ENCODE results near the gene LPP. TPM values are rescaled to one million over a fixed set of nuclear protein-coding genes. Genes with fewer than 3 reads are reported as not detected.
A peak's percentile ranks its signal among the peaks of the same experiment; 100 is the strongest.

Gene LPP
- total and polyA plus RNA-seq, 5 donors, result 14.5 to 205 (median 159) TPM

- 22% methylated on average over 1 of the region's 1 CpG for WGBS
- H3K27me3 ChIP-seq (ENCODE audit: control insufficient read depth, insufficient read depth), result no peaks in the 10 kb centered on the region
- intact Hi-C loops (cut with DNase I), result no loop called here
- DNase-seq (no peak), ATAC-seq (no peak)
- H3K4me3 ChIP-seq (ENCODE audit: low read length), result no peak overlapping the region
- H3K4me1 ChIP-seq (ENCODE audit: control insufficient read depth, insufficient read depth, low read length), result peaks cover 4% of the 10 kb centered on the region
- no peak overlapping the region for H3K27ac ChIP-seq (ENCODE audit: low read length)
- no peaks in the 10 kb centered on the region for H3K9me3 ChIP-seq (ENCODE audit: control insufficient read depth, low read length)
Measured at GRCh38 chr3:188319569-188319968, 165.6 kb downstream of the LPP start.

- intact Hi-C loops (cut with DNase I), result no loop called here
- Histone ChIP-seq H3K4me1 (ENCODE audit: control insufficient read depth, insufficient read depth, low read length) (peaks cover 5% of the 10 kb centered on the region), H3K4me3 (ENCODE audit: low read length) (no peak overlapping the region), H3K27ac (ENCODE audit: low read length) (no peak overlapping the region), H3K9me3 (ENCODE audit: control insufficient read depth, low read length) (no peaks in the 10 kb centered on the region), H3K27me3 (ENCODE audit: control insufficient read depth, insufficient read depth) (no peaks in the 10 kb centered on the region)
- DNase-seq (no peak), ATAC-seq (no peak)
- 95% methylated on average over 3 of the region's 3 CpGs for WGBS
Measured at GRCh38 chr3:188320757-188321156, 166.8 kb downstream of the LPP start.

- DNase-seq (no peak), ATAC-seq (no peak)
- no peak overlapping the region for H3K27ac ChIP-seq (ENCODE audit: low read length)
- no peaks in the 10 kb centered on the region for H3K9me3 ChIP-seq (ENCODE audit: control insufficient read depth, low read length)
- no peak overlapping the region for H3K4me3 ChIP-seq (ENCODE audit: low read length)
- peaks cover 8% of the 10 kb centered on the region for H3K4me1 ChIP-seq (ENCODE audit: control insufficient read depth, insufficient read depth, low read length)
- no peaks in the 10 kb centered on the region for H3K27me3 ChIP-seq (ENCODE audit: control insufficient read depth, insufficient read depth)
- intact Hi-C loops (cut with DNase I), result no loop called here
Measured at GRCh38 chr3:188321258-188321657, 167.3 kb downstream of the LPP start.

- Histone ChIP-seq H3K27ac (ENCODE audit: low read length) (no peak overlapping the region), H3K4me3 (ENCODE audit: low read length) (no peak overlapping the region), H3K4me1 (ENCODE audit: control insufficient read depth, insufficient read depth, low read length) (peaks cover 4% of the 10 kb centered on the region), H3K9me3 (ENCODE audit: control insufficient read depth, low read length) (no peaks in the 10 kb centered on the region), H3K27me3 (ENCODE audit: control insufficient read depth, insufficient read depth) (no peaks in the 10 kb centered on the region)
- no peak for DNase-seq
- WGBS, result 94% methylated on average over 4 of the region's 4 CpGs
- intact Hi-C loops (cut with DNase I), result no loop called here
- no peak for ATAC-seq
Measured at GRCh38 chr3:188322135-188322887, 168.4 kb downstream of the LPP start.

- Histone ChIP-seq H3K4me1 (ENCODE audit: control insufficient read depth, insufficient read depth, low read length) (peaks cover 4% of the 10 kb centered on the region), H3K9me3 (ENCODE audit: control insufficient read depth, low read length) (no peaks in the 10 kb centered on the region), H3K27me3 (ENCODE audit: control insufficient read depth, insufficient read depth) (no peaks in the 10 kb centered on the region), H3K4me3 (ENCODE audit: low read length) (no peak overlapping the region), H3K27ac (ENCODE audit: low read length) (no peak overlapping the region)
- DNase-seq, result no peak
- 88% methylated on average over 6 of the region's 6 CpGs for WGBS
- intact Hi-C loops (cut with DNase I), result no loop called here
- no peak for ATAC-seq
Measured at GRCh38 chr3:188323067-188323842, 169.3 kb downstream of the LPP start.

GRCh38 chr3:188326111-188326510 is 172.2 kb downstream of the LPP start:
- Histone ChIP-seq H3K9me3 (ENCODE audit: control insufficient read depth, low read length) (no peaks in the 10 kb centered on the region), H3K27ac (ENCODE audit: low read length) (peak overlapping the region; percentile 23), H3K4me1 (ENCODE audit: control insufficient read depth, insufficient read depth, low read length) (peaks cover 4% of the 10 kb centered on the region), H3K27me3 (ENCODE audit: control insufficient read depth, insufficient read depth) (no peaks in the 10 kb centered on the region), H3K4me3 (ENCODE audit: low read length) (no peak overlapping the region)
- ATAC-seq (peak; percentile 53 to 72), DNase-seq (no peak)
- WGBS, result 69% methylated on average over 9 of the region's 9 CpGs
- intact Hi-C loops (cut with DNase I), result no loop called here

- no peak overlapping the region for H3K4me3 ChIP-seq (ENCODE audit: low read length)
- WGBS, result 41% methylated on average over 4 of the region's 4 CpGs
Measured at GRCh38 chr3:188326968-188327367, 173.0 kb downstream of the LPP start.

GRCh38 chr3:188327433-188327832 is 173.5 kb downstream of the LPP start:
- ATAC-seq (no peak), DNase-seq (no peak)
- H3K27ac ChIP-seq (ENCODE audit: low read length), result no peak overlapping the region
- 70% methylated on average over 2 of the region's 2 CpGs for WGBS
- intact Hi-C loops (cut with DNase I), result no loop called here
- no peaks in the 10 kb centered on the region for H3K9me3 ChIP-seq (ENCODE audit: control insufficient read depth, low read length)
- H3K4me1 ChIP-seq (ENCODE audit: control insufficient read depth, insufficient read depth, low read length), result peaks cover 4% of the 10 kb centered on the region
- H3K27me3 ChIP-seq (ENCODE audit: control insufficient read depth, insufficient read depth), result no peaks in the 10 kb centered on the region
- H3K4me3 ChIP-seq (ENCODE audit: low read length), result no peak overlapping the region

More at GRCh38 chr3:188326968-188327367, 173.0 kb downstream of the LPP start:
- DNase-seq (no peak), ATAC-seq (peak; percentile 22 to 28)
- intact Hi-C loops (cut with DNase I), result no loop called here
- no peaks in the 10 kb centered on the region for H3K9me3 ChIP-seq (ENCODE audit: control insufficient read depth, low read length)
- peaks cover 4% of the 10 kb centered on the region for H3K4me1 ChIP-seq (ENCODE audit: control insufficient read depth, insufficient read depth, low read length)
- no peaks in the 10 kb centered on the region for H3K27me3 ChIP-seq (ENCODE audit: control insufficient read depth, insufficient read depth)
- H3K27ac ChIP-seq (ENCODE audit: low read length), result no peak overlapping the region

GRCh38 chr3:188330138-188330537 is 176.2 kb downstream of the LPP start:
- peaks cover 3% of the 10 kb centered on the region for H3K4me1 ChIP-seq (ENCODE audit: control insufficient read depth, insufficient read depth, low read length)
- H3K27ac ChIP-seq (ENCODE audit: low read length), result no peak overlapping the region
- intact Hi-C loops (cut with DNase I), result no loop called here
- no peak overlapping the region for H3K4me3 ChIP-seq (ENCODE audit: low read length)
- ATAC-seq (no peak), DNase-seq (no peak)
- no peaks in the 10 kb centered on the region for H3K27me3 ChIP-seq (ENCODE audit: control insufficient read depth, insufficient read depth)
- H3K9me3 ChIP-seq (ENCODE audit: control insufficient read depth, low read length), result no peaks in the 10 kb centered on the region
- WGBS, result 89% methylated on average over 2 of the region's 2 CpGs

- Histone ChIP-seq H3K4me3 (ENCODE audit: low read length) (no peak overlapping the region), H3K4me1 (ENCODE audit: control insufficient read depth, insufficient read depth, low read length) (no peaks in the 10 kb centered on the region), H3K27ac (ENCODE audit: low read length) (no peak overlapping the region), H3K9me3 (ENCODE audit: control insufficient read depth, low read length) (no peaks in the 10 kb centered on the region), H3K27me3 (ENCODE audit: control insufficient read depth, insufficient read depth) (no peaks in the 10 kb centered on the region)
- intact Hi-C loops (cut with DNase I), result no loop called here
- 98% methylated on average over 1 of the region's 1 CpG for WGBS
- ATAC-seq, result no peak
- no peak for DNase-seq
Measured at GRCh38 chr3:188331166-188331565, 177.2 kb downstream of the LPP start.

GRCh38 chr3:188332085-188332484 is 178.1 kb downstream of the LPP start:
- no peaks in the 10 kb centered on the region for H3K27me3 ChIP-seq (ENCODE audit: control insufficient read depth, insufficient read depth)
- no peak overlapping the region for H3K27ac ChIP-seq (ENCODE audit: low read length)
- DNase-seq, result no peak
- WGBS, result 91% methylated on average over 3 of the region's 3 CpGs
- intact Hi-C loops (cut with DNase I), result no loop called here
- no peak overlapping the region for H3K4me3 ChIP-seq (ENCODE audit: low read length)
- no peak for ATAC-seq
- H3K9me3 ChIP-seq (ENCODE audit: control insufficient read depth, low read length), result no peaks in the 10 kb centered on the region
- H3K4me1 ChIP-seq (ENCODE audit: control insufficient read depth, insufficient read depth, low read length), result peaks cover 2% of the 10 kb centered on the region
